Measurements from ENCODE around the gene IQSEC1.
A peak's percentile ranks its signal among the peaks of the same experiment; 100 is the strongest.

The IQSEC1 gene

GRCh38 chr3:13045241-13045903 is 27.9 kb downstream of the IQSEC1 start:
- Histone ChIP-seq H3K9me3 (ENCODE audit: control insufficient read depth, insufficient read depth, low read depth, low read length) (no peaks in the 10 kb centered on the region), H3K4me1 (ENCODE audit: control insufficient read depth, insufficient read depth, low read length) (peaks cover 25% of the 10 kb centered on the region), H3K27me3 (ENCODE audit: control insufficient read depth, insufficient read depth, low read length) (no peaks in the 10 kb centered on the region), H3K4me3 (ENCODE audit: low read depth, low read length) (no peak overlapping the region), H3K9ac (ENCODE audit: low read length) (no peak overlapping the region), H3K36me3 (ENCODE audit: control insufficient read depth, insufficient read depth, low read length) (no peaks in the 10 kb centered on the region), H3K27ac (ENCODE audit: low read depth, low read length) (no peak overlapping the region)

- Histone ChIP-seq H3K27me3 (ENCODE audit: control insufficient read depth, insufficient read depth, low read length) (no peaks in the 10 kb centered on the region), H3K9me3 (ENCODE audit: control insufficient read depth, insufficient read depth, low read depth, low read length) (no peaks in the 10 kb centered on the region), H3K27ac (ENCODE audit: low read depth, low read length) (no peak overlapping the region), H3K4me3 (ENCODE audit: low read depth, low read length) (no peak overlapping the region), H3K36me3 (ENCODE audit: control insufficient read depth, insufficient read depth, low read length) (no peaks in the 10 kb centered on the region), H3K4me1 (ENCODE audit: control insufficient read depth, insufficient read depth, low read length) (peaks cover 31% of the 10 kb centered on the region), H3K9ac (ENCODE audit: low read length) (no peak overlapping the region)
Observed at GRCh38 chr3:13044496-13045240, 28.6 kb downstream of the IQSEC1 start.

GRCh38 chr3:13043656-13044055 is 29.6 kb downstream of the IQSEC1 start:
- H3K27me3 ChIP-seq (ENCODE audit: control insufficient read depth, insufficient read depth, low read length), result no peaks in the 10 kb centered on the region
- H3K4me1 ChIP-seq (ENCODE audit: control insufficient read depth, insufficient read depth, low read length), result peaks cover 33% of the 10 kb centered on the region

GRCh38 chr3:13042715-13043271 is 30.4 kb downstream of the IQSEC1 start:
- H3K27ac ChIP-seq (ENCODE audit: low read depth, low read length), result 0 out of 2 replicates have a peak overlapping the region, but pooled peaks have one; percentile 26
- no peaks in the 10 kb centered on the region for H3K36me3 ChIP-seq (ENCODE audit: control insufficient read depth, insufficient read depth, low read length)
- no peak overlapping the region for H3K9ac ChIP-seq (ENCODE audit: low read length)
- H3K4me1 ChIP-seq (ENCODE audit: control insufficient read depth, insufficient read depth, low read length), result peaks cover 33% of the 10 kb centered on the region
- no peak overlapping the region for H3K4me3 ChIP-seq (ENCODE audit: low read depth, low read length)
- no peaks in the 10 kb centered on the region for H3K27me3 ChIP-seq (ENCODE audit: control insufficient read depth, insufficient read depth, low read length)
- no peaks in the 10 kb centered on the region for H3K9me3 ChIP-seq (ENCODE audit: control insufficient read depth, insufficient read depth, low read depth, low read length)

More at GRCh38 chr3:13043656-13044055, 29.6 kb downstream of the IQSEC1 start:
- Histone ChIP-seq H3K9ac (ENCODE audit: low read length) (no peak overlapping the region), H3K4me3 (ENCODE audit: low read depth, low read length) (no peak overlapping the region), H3K36me3 (ENCODE audit: control insufficient read depth, insufficient read depth, low read length) (no peaks in the 10 kb centered on the region), H3K9me3 (ENCODE audit: control insufficient read depth, insufficient read depth, low read depth, low read length) (no peaks in the 10 kb centered on the region), H3K27ac (ENCODE audit: low read depth, low read length) (no peak overlapping the region)

- H3K9ac ChIP-seq (ENCODE audit: low read length), result no peak overlapping the region
- H3K27ac ChIP-seq (ENCODE audit: low read depth, low read length), result peak overlapping the region; percentile 26; the same call in 1 of the 2 replicates
- peaks cover 33% of the 10 kb centered on the region for H3K4me1 ChIP-seq (ENCODE audit: control insufficient read depth, insufficient read depth, low read length)
Observed at GRCh38 chr3:13042127-13042701, 31.0 kb downstream of the IQSEC1 start.

GRCh38 chr3:13041113-13041776 is 32.0 kb downstream of the IQSEC1 start:
- Histone ChIP-seq H3K9ac (ENCODE audit: low read length) (peak overlapping the region; percentile 20), H3K27me3 (ENCODE audit: control insufficient read depth, insufficient read depth, low read length) (no peaks in the 10 kb centered on the region), H3K27ac (ENCODE audit: low read depth, low read length) (no peak overlapping the region), H3K36me3 (ENCODE audit: control insufficient read depth, insufficient read depth, low read length) (no peaks in the 10 kb centered on the region), H3K4me3 (ENCODE audit: low read depth, low read length) (no peak overlapping the region), H3K9me3 (ENCODE audit: control insufficient read depth, insufficient read depth, low read depth, low read length) (no peaks in the 10 kb centered on the region), H3K4me1 (ENCODE audit: control insufficient read depth, insufficient read depth, low read length) (peaks cover 33% of the 10 kb centered on the region)

More at GRCh38 chr3:13042127-13042701, 31.0 kb downstream of the IQSEC1 start:
- H3K36me3 ChIP-seq (ENCODE audit: control insufficient read depth, insufficient read depth, low read length), result no peaks in the 10 kb centered on the region
- H3K4me3 ChIP-seq (ENCODE audit: low read depth, low read length), result no peak overlapping the region
- no peaks in the 10 kb centered on the region for H3K9me3 ChIP-seq (ENCODE audit: control insufficient read depth, insufficient read depth, low read depth, low read length)
- H3K27me3 ChIP-seq (ENCODE audit: control insufficient read depth, insufficient read depth, low read length), result no peaks in the 10 kb centered on the region

- Histone ChIP-seq H3K4me3 (ENCODE audit: low read depth, low read length) (no peak overlapping the region), H3K36me3 (ENCODE audit: control insufficient read depth, insufficient read depth, low read length) (no peaks in the 10 kb centered on the region), H3K9ac (ENCODE audit: low read length) (no peak overlapping the region), H3K27ac (ENCODE audit: low read depth, low read length) (no peak overlapping the region), H3K4me1 (ENCODE audit: control insufficient read depth, insufficient read depth, low read length) (peaks cover 33% of the 10 kb centered on the region), H3K9me3 (ENCODE audit: control insufficient read depth, insufficient read depth, low read depth, low read length) (no peaks in the 10 kb centered on the region), H3K27me3 (ENCODE audit: control insufficient read depth, insufficient read depth, low read length) (no peaks in the 10 kb centered on the region)
Observed at GRCh38 chr3:13040361-13041074, 32.7 kb downstream of the IQSEC1 start.

GRCh38 chr3:13039213-13039896 is 33.9 kb downstream of the IQSEC1 start:
- H3K36me3 ChIP-seq (ENCODE audit: control insufficient read depth, insufficient read depth, low read length), result no peaks in the 10 kb centered on the region
- peaks cover 26% of the 10 kb centered on the region for H3K4me1 ChIP-seq (ENCODE audit: control insufficient read depth, insufficient read depth, low read length)
- H3K9me3 ChIP-seq (ENCODE audit: control insufficient read depth, insufficient read depth, low read depth, low read length), result no peaks in the 10 kb centered on the region
- H3K4me3 ChIP-seq (ENCODE audit: low read depth, low read length), result no peak overlapping the region
- no peaks in the 10 kb centered on the region for H3K27me3 ChIP-seq (ENCODE audit: control insufficient read depth, insufficient read depth, low read length)
- H3K27ac ChIP-seq (ENCODE audit: low read depth, low read length), result no peak overlapping the region
- no peak overlapping the region for H3K9ac ChIP-seq (ENCODE audit: low read length)

- H3K27ac ChIP-seq (ENCODE audit: low read depth, low read length), result no peak overlapping the region
- peaks cover 26% of the 10 kb centered on the region for H3K4me1 ChIP-seq (ENCODE audit: control insufficient read depth, insufficient read depth, low read length)
- no peaks in the 10 kb centered on the region for H3K36me3 ChIP-seq (ENCODE audit: control insufficient read depth, insufficient read depth, low read length)
- H3K4me3 ChIP-seq (ENCODE audit: low read depth, low read length), result no peak overlapping the region
- no peaks in the 10 kb centered on the region for H3K9me3 ChIP-seq (ENCODE audit: control insufficient read depth, insufficient read depth, low read depth, low read length)
- no peak overlapping the region for H3K9ac ChIP-seq (ENCODE audit: low read length)
- H3K27me3 ChIP-seq (ENCODE audit: control insufficient read depth, insufficient read depth, low read length), result no peaks in the 10 kb centered on the region
Observed at GRCh38 chr3:13037458-13038117, 35.6 kb downstream of the IQSEC1 start.
